Prostate gland (tissue), 2 donors: ENCODE data around the gene SLC24A4.

Source experiments
- CTCF ChIP-seq, 4 experiments: fragments of 200-600 bp in 2 of 4; fragments of 450-650 bp in 2 of 4; sonication (generic) in 2 of 4; IDR thresholded peaks; 1 replicate in 3 of 4; 2 replicates in 1 of 4; pipeline ENCODE4 v1.5.1; 2016 to 2019; ENCODE audit warnings: antibody characterized with exemption in 4 of 4, mild to moderate bottlenecking in 2 of 4, moderate library complexity in 2 of 4
- POLR2A ChIP-seq: fragments of 450-650 bp; IDR thresholded peaks from one replicate; pipeline ENCODE4 v1.6.1; 2016; ENCODE audit warnings: antibody characterized with exemption, mild to moderate bottlenecking
- POLR2AphosphoS5 ChIP-seq: sonication (generic); formaldehyde crosslinking; IDR thresholded peaks from one replicate; pipeline ENCODE4 v1.6.1; 2017; ENCODE audit warnings: antibody characterized with exemption

- TF ChIP-seq CTCF (IDR thresholded peaks at IDR 0.05), result no peak
- TF ChIP-seq POLR2A, result no peak
- TF ChIP-seq POLR2AphosphoS5, result no peak
Measured at GRCh38 chr14:92356677-92357076, 33.7 kb downstream of the SLC24A4 start.
